GM12878 (cell line): Measurements from ENCODE around the gene CYB5B. TPM values are rescaled to one million over a fixed set of nuclear protein-coding genes. Genes with fewer than 3 reads are reported as not detected.

ENCODE experiments used
- ATAC-seq: fragments of 200-7000 bp; cut with Tn5 transposase; 3 replicates; pipeline ENCODE4 v1.9.1; 2020; ENCODE audit warnings: mild to moderate bottlenecking, moderate library complexity
- BruUV-seq: library from RNA; stranded (reverse); fragments of 400-500 nt; replicated peaks from 2 replicates; lab custom pipeline; 2021; lab: Mats Ljungman, UMichigan
- CTCF ChIA-PET: fragments of 300-600 bp; sonication (Branson Sonifier 250); formaldehyde crosslinking; extraction: SDS; loops from one replicate; lab custom pipeline; 2021; ENCODE audit warnings: inconsistent platforms; lab: Yijun Ruan, JAX
- POLR2A ChIA-PET: fragments of 350-600 bp; formaldehyde crosslinking; extraction: SDS; loops from one replicate; lab custom pipeline; 2021; ENCODE audit warnings: inconsistent platforms; lab: Charles Lee
- RAD21 ChIA-PET: fragments of 300-600 bp; sonication (Branson Sonifier 250); formaldehyde crosslinking; loops from one replicate; lab custom pipeline; 2023; ENCODE audit warnings: antibody characterized with exemption; ENCODE audit not compliant: unreplicated experiment; lab: Charles Lee
- SMC1A ChIA-PET: fragments of 300-600 bp; sonication (Branson Sonifier 250); formaldehyde crosslinking; loops from one replicate; lab custom pipeline; 2023; ENCODE audit not compliant: unreplicated experiment, uncharacterized antibody; lab: Charles Lee
- DNase-seq: peaks from one replicate; pipeline ENCODE4 v3.0.0-alpha.2; 2011; ENCODE audit warnings: low read depth, low spot score
- FAIRE-seq: peaks from 3 replicates; lab custom pipeline; 2011; peaks lifted over from hg19 to GRCh38; lab: Jason Lieb, UNC
- H2AFZ ChIP-seq: 2 replicates; pipeline ENCODE4 v1.6.0; 2011; ENCODE audit warnings: low read depth, low read length, control low read depth; ENCODE audit not compliant: control insufficient read depth
- H3K27ac ChIP-seq: 2 replicates; pipeline ENCODE4 v1.5.1; 2011; ENCODE audit warnings: control low read depth; ENCODE audit not compliant: control insufficient read depth, insufficient read depth
- H3K27me3 ChIP-seq, 2 experiments: replicated peaks in 1 of 2; 2 replicates each; pipeline versions ENCODE4 v1.6.0 to v1.6.1; 2011; ENCODE audit warnings: low read length in 1 of 2; ENCODE audit not compliant: control insufficient read depth in 2 of 2, insufficient read depth in 2 of 2
- H3K36me3 ChIP-seq, 2 experiments: 2 replicates each; pipeline ENCODE4 v1.5.1; 2011; ENCODE audit warnings: low read length in 1 of 2; ENCODE audit not compliant: control insufficient read depth in 2 of 2, insufficient read depth in 2 of 2
- H3K4me1 ChIP-seq: 2 replicates; pipeline ENCODE4 v1.6.1; 2011; ENCODE audit warnings: mild to moderate bottlenecking, low read length, moderate library complexity, mixed read lengths; ENCODE audit not compliant: control insufficient read depth, insufficient read depth
- H3K4me2 ChIP-seq: 2 replicates; pipeline ENCODE4 v1.6.0; 2011; ENCODE audit warnings: control low read depth; ENCODE audit not compliant: control insufficient read depth, insufficient read depth
- H3K4me3 ChIP-seq: fragments of 200-600 bp; sonication (generic); 2 replicates; pipeline ENCODE4 v1.5.1; 2016
- H3K79me2 ChIP-seq: 2 replicates; pipeline ENCODE4 v1.6.0; 2011; ENCODE audit warnings: low read length; ENCODE audit not compliant: control insufficient read depth, insufficient read depth
- H3K9ac ChIP-seq: 2 replicates; pipeline ENCODE4 v1.8.0; 2011; ENCODE audit warnings: low read length, control low read depth, mixed read lengths; ENCODE audit not compliant: control insufficient read depth, insufficient read depth
- H3K9me3 ChIP-seq: replicated peaks from 3 replicates; pipeline ENCODE4 v1.5.1; 2011; ENCODE audit warnings: mild to moderate bottlenecking, low read length; ENCODE audit not compliant: control insufficient read depth, insufficient read depth
- H4K20me1 ChIP-seq: 2 replicates; pipeline ENCODE4 v1.6.0; 2011; ENCODE audit not compliant: control insufficient read depth, insufficient read depth
- ATF2 ChIP-seq: IDR thresholded peaks from 2 replicates; pipeline ENCODE4 v1.6.1; 2012; ENCODE audit warnings: low read length, inconsistent platforms
- ATF3 ChIP-seq: IDR thresholded peaks from 2 replicates; pipeline ENCODE4 v1.6.1; 2011; ENCODE audit warnings: low read depth, mild to moderate bottlenecking, low read length, moderate library complexity, borderline replicate concordance; ENCODE audit errors: extremely low read depth
- BCLAF1 ChIP-seq: fragments of 450-650 bp; IDR thresholded peaks from 2 replicates; pipeline ENCODE4 v1.6.1; 2017; ENCODE audit warnings: antibody characterized with exemption, mild to moderate bottlenecking, moderate library complexity
- CBFB ChIP-seq: IDR thresholded peaks from 2 replicates; pipeline ENCODE4 v1.6.1; 2016; ENCODE audit warnings: antibody characterized with exemption, low read depth
- IKZF2 ChIP-seq, 2 experiments: fragments of 450-650 bp; IDR thresholded peaks; 2 replicates each; pipeline ENCODE4 v1.6.1; 2017; ENCODE audit warnings: mild to moderate bottlenecking in 2 of 2, moderate library complexity in 2 of 2
- IRF4 ChIP-seq: IDR thresholded peaks from 2 replicates; pipeline ENCODE4 v1.6.1; 2011; ENCODE audit warnings: low read depth, low read length
- MEF2B ChIP-seq: fragments of 450-650 bp; IDR thresholded peaks from 2 replicates; pipeline ENCODE4 v1.6.1; 2018; ENCODE audit warnings: mild to moderate bottlenecking, moderate library complexity; ENCODE audit not compliant: partially characterized antibody, poor library complexity, severe bottlenecking
- NFYA ChIP-seq: IDR thresholded peaks from 2 replicates; pipeline ENCODE4 v1.6.1; 2011; ENCODE audit warnings: low read depth, mild to moderate bottlenecking, low read length, improper control_type of control experiment, borderline replicate concordance
- PML ChIP-seq: IDR thresholded peaks from 2 replicates; pipeline ENCODE4 v1.6.1; 2012; ENCODE audit warnings: low read length, inconsistent platforms
- RAD21 ChIP-seq: IDR thresholded peaks from 2 replicates; pipeline ENCODE4 v1.6.1; 2011; ENCODE audit warnings: mild to moderate bottlenecking, low read depth, low read length, moderate library complexity; ENCODE audit not compliant: insufficient read depth
- ZBTB4 ChIP-seq: fragments of 450-650 bp; formaldehyde crosslinking; IDR thresholded peaks from 2 replicates; pipeline ENCODE4 v1.4.0; 2022; ENCODE audit warnings: mild to moderate bottlenecking, moderate library complexity
- WGBS: methylation state at CpG from one replicate; pipeline ENCODE4 v1.1.6; 2016; ENCODE audit warnings: low lambda C conversion rate; ENCODE audit not compliant: insufficient replicate concordance, insufficient coverage; ENCODE audit errors: missing lambda C conversion rate; 5-methylcytosine and 5-hydroxymethylcytosine counted together
- in situ Hi-C: fragments of 300-500 bp; cut with MboI; formaldehyde crosslinking; loops from 9 replicates; pipeline ENCODE4 v1.14.3; 2018; ENCODE audit warnings: mixed read lengths
- intact Hi-C: fragments of 100-400 bp; cut with micrococcal nuclease; formaldehyde crosslinking; loops from one replicate; pipeline ENCODE4 v1.14.2; 2022; ENCODE audit not compliant: unreplicated experiment
- polyA plus RNA-seq, 11 experiments: library from polyadenylated mRNA; depleted of rRNA in 4 of 11; unstranded in 6 of 11; stranded (reverse) in 5 of 11; fragments of >200 nt; fragmentation: Nextera tagmentation in 4 of 11; fragmentation: Illumina TruSeq in 1 of 11; extraction: Ambion mirVana in 4 of 11; extraction: Trizol in 1 of 11; gene quantifications; 1 replicate in 1 of 11; 2 replicates in 10 of 11; pipeline versions ENCODE4 v1.2.1 to v1.2.3, GENCODE V29; 2011 to 2016; ENCODE audit warnings: inconsistent platforms in 2 of 11, missing spikeins in 2 of 11, low read depth in 1 of 11
- total RNA-seq, 4 experiments: library from RNA; depleted of rRNA in 3 of 4; stranded (reverse); fragments of >200 nt in 3 of 4; fragmentation: Illumina TruSeq in 1 of 4; extraction: Trizol in 1 of 4; gene quantifications; 2 replicates each; pipeline versions ENCODE4 v1.2.1 to v1.2.3, GENCODE V29; 2013 to 2021

Gene CYB5B
- total and polyA plus RNA-seq, 10 of the 15 experiments (the other 5 are each of a cell fraction or from before 2014, with no cell fraction given): 145 to 305 (median 179) TPM

DNA sequence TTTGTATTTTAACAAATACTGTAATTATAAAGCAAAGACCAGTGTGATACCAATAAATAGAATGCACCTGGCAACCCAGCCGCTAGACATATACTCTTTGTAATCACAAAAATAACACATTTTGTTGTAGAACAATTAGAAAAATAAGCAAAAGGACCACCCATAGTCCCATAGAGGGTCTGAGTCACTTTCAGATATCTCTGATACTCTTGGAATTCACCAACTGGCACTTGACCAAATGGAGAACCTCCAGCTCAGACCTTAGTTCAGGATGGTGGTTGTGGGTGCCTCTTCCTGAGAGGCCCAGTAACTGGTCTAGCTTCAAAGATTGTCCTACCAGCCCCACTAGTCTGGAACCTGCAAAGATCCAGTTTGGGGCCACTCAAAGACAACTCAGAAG, 37.8 kb upstream of the CYB5B start:
- intact Hi-C loops: no loop called here
- peak overlapping the region; percentile 93; the same call in 1 of the 2 replicates for H3K4me3 ChIP-seq
- SMC1A ChIA-PET: interaction anchor here (0.9 to 1.0 kb wide), 2 partner anchors 9 to 82 kb away, joined by 3 to 4 read pairs; no protein-coding TSS in a partner anchor
- 96% methylated on average over 1 of the region's 1 CpG for WGBS
- H3K4me1 ChIP-seq: peaks cover 9% of the 10 kb centered on the region; the same call in 1 of the 2 replicates
- ATAC-seq (no peak), FAIRE-seq (no peak), DNase-seq (no peak)
- in situ Hi-C loops: no loop called here
- H3K27me3 ChIP-seq: no peaks in the 10 kb centered on the region
- CTCF ChIA-PET: interaction anchor here (0.6 to 2.8 kb wide), 3 partner anchors 10 to 369 kb away, joined by 3 to 19 read pairs (median 4); partner anchors contain the start of gene NOB1
- no peak overlapping the region for H3K9ac ChIP-seq
- RAD21 ChIA-PET: interaction anchor here (1.3 to 2.1 kb wide), 2 partner anchors 10 to 45 kb away, joined by 3 to 12 read pairs; no protein-coding TSS in a partner anchor
- H3K4me2 ChIP-seq: no peak overlapping the region
- H3K9me3 ChIP-seq: no peaks in the 10 kb centered on the region
- H2AFZ ChIP-seq: no peak overlapping the region
- POLR2A ChIA-PET: interaction anchor here (0.6 to 0.8 kb wide), 3 partner anchors 16 to 317 kb away, joined by 3 to 4 read pairs (median 4); no protein-coding TSS in a partner anchor
- peaks cover 0 to 9% of the 10 kb centered on the region in 2 experiments; a peak in 1 of 4 replicates for H3K36me3 ChIP-seq
- no peak for TF ChIP-seq ZBTB4 (CRISPR knock-in tag)
- TF ChIP-seq MEF2B: no peak
- no peak for TF ChIP-seq ATF3
- TF ChIP-seq RAD21: no peak
- TF ChIP-seq BCLAF1: no peak
- TF ChIP-seq ATF2: no peak
- no peak for TF ChIP-seq NFYA
- TF ChIP-seq IRF4: no peak
- TF ChIP-seq CBFB: no peak
- no peak for TF ChIP-seq IKZF2 (IDR thresholded peaks at IDR 0.05)
- no peak for TF ChIP-seq PML
- no peak overlapping the region for H3K27ac ChIP-seq
- no TSS peak for BruUV-seq
- no peaks in the 10 kb centered on the region for H4K20me1 ChIP-seq
- peaks cover 34% of the 10 kb centered on the region for H3K79me2 ChIP-seq
